GM19452 (cell line): ENCODE measurements around the gene CDH4.
"Not testable (repeated sequence)": the region's sequence is repeated elsewhere in the genome, so short reads cannot be mapped to it uniquely, and the experiment has no call there.

ENCODE experiments used
- ATAC-seq: cut with Tn5 transposase; IDR thresholded peaks from one replicate; pipeline ENCODE4 v1.9.1; 2021; ENCODE audit not compliant: unreplicated experiment

Gene CDH4

DNA sequence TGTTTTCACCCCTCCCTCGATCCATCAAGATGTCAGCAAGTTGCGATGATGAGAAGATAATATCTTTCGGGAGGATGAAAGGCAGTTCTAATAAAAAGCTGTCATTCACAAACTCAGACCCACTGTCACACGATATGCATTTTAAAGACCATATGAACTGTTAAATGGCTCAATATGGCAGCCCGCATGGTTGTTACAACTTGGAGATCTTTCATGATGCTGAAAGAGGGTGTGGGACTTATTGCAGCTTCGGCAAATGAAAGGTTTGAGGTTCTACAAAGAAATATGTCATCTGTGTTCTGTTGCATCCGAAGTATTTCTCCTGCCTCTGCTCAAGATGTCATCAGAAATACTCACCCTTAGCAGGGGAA is 128.5 kb downstream of the CDH4 start:
- ATAC-seq = no peak

DNA sequence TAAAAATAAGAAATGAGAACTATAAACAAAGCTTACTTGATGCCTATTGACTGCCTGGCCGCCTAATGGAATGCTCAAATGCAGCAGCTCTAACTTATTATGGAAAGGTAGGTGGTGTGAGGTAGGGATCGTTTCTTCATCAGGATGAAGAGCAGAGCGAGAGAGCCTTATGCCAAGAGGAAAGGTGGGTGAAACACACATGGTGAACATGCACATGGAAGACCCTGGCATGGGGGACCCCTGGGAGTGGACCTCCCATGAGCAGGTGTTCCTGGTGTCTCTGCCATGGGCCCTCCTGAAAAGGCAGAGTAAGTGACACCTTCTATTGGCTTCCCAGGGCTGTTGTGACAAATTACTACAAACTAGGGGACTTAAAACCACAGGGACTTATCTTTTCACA is 130.1 kb downstream of the CDH4 start:
- no peak for ATAC-seq

DNA sequence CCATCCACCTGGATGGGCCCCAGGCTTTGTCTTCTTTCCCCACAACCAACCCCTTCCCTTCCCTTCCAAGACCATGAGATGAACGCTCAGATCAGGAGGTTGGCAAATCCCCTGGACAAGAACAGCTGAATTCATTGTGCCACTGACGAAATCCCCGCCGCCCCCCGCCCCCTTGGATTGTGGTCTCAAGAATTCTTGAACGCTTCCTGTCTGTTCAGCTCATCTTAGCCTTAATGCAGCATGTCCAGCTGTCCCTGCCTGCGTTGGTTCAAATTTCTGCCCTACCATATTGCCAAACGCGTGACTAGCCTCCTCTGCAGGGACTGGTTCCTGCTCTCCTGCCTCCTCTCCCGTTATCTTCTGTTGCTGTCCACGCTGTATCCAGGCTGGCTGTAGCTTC is 133.2 kb downstream of the CDH4 start:
- ATAC-seq = no peak

DNA sequence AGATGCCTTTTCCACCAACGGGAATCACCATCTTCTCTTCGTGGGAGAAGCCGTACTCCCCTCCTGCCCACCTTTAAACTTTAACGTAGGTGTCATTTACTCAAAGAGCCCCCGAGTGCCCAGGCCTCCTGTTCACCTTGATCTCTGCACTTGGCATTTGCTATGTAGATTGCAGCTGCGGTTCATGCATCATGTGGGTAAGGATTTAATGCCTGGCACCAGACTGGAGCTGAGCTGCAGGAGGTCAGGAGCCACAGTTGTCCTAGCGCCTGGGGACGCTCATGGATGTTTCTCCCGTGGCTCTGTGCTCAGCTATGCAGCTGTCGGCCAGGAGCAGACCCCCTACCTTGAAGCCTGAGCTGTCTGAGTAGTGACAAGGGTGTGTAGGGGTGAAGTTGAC is 133.7 kb downstream of the CDH4 start:
- no peak for ATAC-seq

DNA sequence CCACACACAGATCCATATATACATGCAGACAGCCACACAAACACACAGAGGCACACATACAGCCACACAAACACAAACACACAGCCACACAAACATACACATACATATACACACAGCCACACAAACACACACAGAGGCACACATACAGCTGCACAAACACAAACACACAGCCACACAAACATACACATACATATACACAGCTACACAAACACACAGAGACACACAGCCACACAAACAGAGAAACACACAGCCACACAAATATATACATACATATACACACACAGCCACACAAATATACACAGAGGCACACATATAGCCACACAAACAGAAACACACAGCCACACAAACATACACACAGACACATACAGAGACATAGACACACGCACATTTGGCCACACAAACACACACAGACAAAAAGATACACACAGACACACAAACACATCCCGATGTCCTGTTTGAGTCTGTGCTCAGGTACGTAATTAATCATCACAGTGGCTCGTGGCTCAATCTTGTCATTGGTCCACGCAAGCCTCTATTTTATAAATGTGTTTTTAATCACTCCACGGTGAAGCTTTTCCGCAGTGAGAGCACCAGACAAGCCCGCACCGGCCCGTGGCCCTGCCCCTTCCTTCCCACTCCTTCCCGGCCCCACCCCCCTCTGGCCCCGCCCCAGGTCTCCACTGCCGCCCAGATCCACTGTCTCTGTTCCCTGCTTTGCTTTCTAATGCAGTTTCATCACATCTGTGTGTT is 135.3 kb downstream of the CDH4 start:
- no peak for ATAC-seq

DNA sequence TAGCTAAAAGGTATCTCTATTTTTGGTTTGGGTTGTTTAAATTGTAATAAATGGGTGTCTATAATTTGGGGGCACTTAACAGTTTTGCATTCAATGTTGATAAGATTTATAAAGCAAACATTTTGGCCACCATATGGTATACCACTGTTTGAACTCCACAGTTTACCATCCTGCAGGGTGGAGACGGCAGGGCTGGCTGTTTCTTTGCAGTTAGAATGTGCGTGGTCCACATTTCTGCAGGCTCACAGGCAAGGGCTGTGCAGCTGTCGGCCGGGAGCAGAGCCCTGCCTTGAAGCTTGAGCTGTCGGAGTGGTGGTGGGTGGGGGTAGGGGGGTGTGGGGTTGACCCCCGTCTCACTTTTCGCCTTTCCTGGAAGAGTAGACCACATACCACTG is 135.9 kb downstream of the CDH4 start:
- no peak for ATAC-seq

DNA sequence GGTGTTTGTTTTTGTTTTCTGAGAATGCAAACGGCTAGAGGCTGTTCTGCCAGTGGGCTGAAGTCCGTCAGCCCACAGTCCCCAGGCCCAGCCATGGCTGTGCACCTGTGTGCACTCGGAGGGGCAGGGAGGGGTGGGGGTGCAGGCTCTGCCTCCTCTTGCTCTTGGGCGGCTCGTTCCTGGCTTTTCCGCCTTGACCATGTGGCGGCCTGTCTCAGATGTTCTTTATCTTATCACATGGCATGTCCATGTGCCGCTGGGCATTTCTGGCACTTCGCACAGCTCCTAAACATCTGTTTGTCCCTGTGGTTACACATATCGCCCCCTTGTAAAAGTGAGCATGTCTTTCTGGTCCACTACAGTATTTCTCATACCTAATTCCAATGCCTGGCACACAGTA is 137.0 kb downstream of the CDH4 start:
- ATAC-seq = no peak

DNA sequence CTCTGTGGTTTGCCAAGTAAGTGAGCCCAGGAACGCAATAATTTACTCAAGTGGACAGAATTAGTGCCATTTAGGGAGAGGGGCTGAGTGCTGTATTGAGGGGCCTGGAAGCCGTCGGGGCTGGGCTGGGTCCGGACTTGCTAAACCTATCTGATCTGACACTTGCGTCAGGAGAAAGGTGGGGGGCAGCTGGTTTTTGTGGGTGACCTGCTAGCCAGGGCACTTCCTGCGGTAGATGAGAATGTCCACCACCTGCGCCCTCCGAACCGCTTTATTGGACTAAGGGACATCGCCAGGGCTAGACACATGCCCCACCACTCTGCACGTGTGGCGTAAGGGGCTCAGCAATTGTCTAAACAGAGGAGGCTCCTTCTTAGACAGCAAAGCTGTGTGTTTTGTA is 139.1 kb downstream of the CDH4 start:
- no peak for ATAC-seq

DNA sequence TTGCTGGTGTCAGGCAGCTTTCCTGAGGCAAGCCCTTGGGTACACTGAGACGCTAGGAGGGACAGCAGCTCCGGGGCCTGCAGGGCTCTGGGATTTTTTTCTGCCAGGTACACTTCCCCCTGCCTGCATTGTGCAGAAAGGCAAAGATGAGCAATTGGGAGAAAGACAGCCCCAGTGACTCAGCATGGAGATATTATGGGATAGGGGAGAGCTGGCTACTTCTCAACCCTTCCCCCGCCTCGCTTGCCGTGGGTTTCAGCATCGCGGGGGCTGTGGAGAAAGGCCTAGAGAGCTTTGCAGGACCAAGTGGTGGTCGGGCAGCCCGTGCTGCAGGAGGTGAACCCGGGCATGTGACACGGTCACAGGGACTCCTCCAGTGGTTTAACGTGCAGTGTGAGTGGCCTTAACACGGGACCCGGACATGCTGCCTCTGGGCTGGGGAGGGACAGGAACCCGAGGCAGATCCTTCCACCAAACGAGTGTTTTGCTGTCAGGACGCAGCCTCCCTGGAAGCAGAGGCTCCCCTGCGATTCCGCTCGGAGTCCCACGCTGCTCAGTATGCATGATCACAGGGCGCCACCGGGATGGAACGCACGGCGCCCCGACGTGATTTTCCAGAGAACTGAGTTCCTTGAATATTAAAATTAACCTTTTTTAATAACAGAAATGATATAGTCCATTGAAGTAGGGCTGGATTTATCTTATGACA is 139.9 kb downstream of the CDH4 start:
- no peak for ATAC-seq

DNA sequence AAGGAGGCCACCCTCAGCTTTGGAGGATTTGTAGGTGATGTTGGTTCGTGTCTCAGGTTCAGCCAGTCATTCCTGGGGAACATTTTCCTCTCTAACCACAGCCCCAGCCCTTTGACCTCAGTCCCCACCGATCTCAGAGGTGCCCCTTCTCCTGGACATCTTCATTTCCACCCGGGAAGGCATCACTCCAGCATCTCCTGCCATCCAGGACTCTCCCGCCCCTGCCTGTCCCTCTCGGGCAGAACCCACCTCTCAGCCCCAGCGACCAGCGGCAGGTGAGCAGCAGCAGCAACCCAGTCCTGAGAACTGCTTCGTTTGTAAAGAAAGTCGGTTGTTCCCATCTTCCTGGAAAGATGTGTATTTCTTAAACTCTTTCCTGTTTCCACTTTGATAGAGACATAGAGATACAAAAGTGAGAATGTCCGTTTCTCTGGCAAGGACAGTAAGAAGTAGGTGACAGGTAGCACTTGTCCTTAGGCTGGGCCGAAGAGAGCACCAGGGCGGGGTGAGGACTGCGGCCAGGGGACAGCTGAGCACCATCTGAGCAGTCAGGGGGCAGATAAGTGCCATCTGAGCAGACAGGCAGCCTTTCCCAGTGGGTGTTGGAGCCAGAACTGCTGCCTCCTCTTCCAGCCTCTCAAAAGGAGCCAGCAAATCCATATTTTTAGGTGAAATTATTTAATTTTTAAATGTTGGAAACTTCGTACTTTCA is 142.2 kb downstream of the CDH4 start:
- ATAC-seq = no peak

DNA sequence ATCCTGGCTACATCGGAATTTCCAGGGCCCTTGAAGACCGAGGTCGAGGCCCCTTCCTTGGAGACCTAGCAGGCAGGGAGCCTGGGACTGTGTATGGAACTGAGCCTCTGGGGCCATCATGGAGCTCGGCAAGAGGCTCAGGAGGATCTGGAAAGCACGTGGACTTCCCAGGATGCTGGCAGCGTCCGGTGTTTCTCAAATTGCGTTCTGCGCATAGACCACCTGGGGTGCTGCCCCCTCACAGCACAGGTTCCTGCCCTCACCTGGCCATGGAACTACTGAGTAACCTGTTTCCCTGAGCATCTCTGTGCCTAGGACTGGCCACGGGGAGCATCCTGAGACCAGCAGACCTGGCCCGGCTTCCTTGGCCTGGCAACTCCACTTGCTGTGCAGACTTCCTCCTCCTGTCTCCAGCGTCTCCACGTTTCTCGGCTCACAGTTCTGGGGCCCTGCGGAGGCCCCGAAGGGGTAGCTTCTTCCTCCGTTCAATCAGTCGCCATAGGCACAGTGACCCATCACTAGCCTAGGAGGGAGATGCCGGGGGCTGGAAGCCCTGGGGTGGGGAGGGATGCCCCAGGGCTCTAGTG is 144.3 kb downstream of the CDH4 start:
- no peak for ATAC-seq

DNA sequence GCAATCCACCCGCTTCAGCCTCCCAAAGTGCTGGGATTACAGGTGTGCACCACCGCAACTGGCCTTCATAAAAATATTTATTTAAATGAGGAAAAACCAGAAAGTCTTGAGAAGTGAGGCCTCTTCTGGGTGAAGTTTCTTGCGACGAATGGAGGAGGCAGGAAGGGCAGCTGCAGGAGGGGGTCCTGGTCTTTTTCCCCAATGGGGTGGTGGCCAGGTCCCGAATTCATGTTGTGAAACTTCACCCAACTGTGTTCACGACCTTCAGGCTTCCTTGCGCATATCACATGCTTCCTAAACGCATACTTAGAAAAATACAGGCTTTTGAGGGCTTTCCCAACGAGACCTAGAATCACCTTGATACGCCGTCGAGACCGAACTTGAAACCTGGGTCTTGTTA is 145.1 kb downstream of the CDH4 start:
- ATAC-seq = no peak

DNA sequence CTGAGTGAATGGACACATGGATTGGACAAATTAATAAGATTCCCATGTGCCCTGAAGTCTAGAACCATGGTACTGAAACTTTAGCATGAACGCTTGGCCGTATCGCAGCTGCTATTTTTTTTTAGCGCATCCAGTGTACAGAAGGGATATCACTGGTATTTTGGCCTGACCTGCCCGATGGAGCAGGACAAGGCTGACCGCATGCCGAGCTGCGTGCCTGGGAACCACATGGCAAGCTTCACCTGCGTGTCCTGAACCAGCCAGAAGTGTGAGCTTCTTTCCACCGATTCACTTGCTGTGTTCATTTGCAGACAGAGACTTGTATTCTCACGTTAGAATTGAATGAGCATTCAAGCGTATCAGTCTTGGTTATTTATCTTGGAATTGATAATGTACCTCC is 145.7 kb downstream of the CDH4 start:
- no peak for ATAC-seq

DNA sequence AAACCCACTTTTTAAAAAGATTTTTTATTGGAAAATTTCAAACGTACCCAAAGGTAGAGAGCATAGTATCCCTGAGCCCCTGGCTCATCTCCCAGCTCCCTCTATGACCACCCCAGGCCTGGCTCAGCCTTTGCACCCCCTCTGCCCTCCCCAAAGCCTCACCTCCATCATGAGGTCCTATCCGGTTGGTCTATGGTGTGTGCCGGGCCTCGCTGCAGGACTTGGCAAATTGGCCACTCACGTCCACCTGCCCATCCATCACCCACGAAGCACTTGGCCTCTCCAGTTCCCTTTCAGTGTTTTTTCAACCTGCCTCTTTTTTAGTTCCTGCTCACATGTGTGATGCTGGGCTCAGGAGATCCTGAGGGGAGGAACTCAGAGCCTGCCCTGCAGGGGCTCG is 147.4 kb downstream of the CDH4 start:
- ATAC-seq = no peak

DNA sequence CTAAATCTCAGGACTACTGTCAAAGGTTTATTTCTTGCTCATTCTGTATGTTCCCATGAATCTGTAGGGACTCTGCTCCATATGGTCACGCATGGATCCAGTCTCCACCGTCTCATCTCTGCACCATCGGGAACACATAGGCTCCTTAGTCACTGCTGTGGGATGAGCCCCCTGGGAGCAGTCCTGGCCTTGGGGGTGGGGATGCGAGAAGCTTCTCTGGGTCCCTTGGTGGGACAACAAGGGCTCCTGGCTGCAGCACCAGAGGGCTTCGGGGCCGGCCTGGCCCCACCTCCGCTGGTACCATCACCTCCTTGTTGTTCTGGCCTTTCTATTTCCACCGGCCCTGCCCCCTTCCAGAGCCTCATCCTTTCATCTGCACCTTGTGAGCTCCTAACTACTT is 148.4 kb downstream of the CDH4 start:
- ATAC-seq = no peak

DNA sequence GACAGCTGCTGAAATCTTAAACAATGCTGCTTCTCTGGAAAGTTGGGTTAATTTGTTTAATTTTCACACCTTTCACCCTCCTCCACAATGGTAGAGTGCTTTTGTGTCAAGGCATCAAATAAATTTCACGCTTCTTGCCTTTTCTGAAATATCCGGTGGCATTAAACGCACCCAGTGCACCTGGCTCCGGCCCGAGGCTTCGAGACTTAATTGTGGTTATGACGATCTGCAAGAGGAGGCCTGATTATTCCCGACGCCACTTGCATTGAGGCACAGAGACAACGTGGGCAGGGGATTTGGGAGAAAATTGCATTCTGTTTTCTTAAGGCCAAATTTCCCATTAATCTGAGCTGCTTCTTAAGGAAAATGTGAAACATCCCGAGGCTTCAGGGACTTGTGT is 152.2 kb downstream of the CDH4 start:
- ATAC-seq = no peak

DNA sequence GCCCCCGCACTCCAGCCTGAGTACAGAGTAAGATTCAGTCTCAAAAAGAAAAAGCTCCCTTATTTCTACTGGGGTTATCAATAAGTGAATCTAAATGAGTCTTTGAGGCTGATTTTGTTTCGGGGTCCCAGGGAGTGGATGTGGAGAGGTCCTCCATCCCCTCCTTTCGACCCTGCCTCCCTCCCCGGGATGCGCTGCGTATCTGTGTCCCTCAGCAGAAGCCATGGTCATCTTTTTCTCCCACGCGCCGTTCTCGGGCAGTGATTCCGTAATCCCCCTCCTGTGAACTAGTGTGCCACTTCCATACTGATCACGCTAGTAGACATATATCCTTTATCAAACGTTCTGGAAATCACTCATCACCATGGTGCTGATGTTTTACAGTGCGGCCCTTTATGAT is 152.9 kb downstream of the CDH4 start:
- ATAC-seq = no peak

DNA sequence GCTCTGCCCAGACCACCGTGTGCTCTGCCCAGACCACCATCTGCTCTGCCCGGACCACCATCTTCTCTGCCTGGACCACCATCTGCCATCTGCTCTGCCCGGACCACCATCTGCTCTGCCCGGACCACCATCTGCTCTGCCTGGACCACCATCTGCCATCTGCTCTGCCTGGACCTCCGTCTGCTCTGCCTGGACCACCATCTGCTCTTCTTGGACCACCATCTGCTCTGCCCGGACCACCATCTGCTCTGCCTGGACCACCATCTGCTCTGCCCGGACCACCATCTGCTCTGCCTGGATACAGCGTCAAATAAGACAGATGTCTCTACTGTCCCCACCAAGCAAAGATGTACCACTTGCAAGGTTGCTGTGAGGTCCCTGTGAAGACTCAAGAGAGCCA is 154.7 kb downstream of the CDH4 start:
- not testable (repeated sequence) for ATAC-seq

DNA sequence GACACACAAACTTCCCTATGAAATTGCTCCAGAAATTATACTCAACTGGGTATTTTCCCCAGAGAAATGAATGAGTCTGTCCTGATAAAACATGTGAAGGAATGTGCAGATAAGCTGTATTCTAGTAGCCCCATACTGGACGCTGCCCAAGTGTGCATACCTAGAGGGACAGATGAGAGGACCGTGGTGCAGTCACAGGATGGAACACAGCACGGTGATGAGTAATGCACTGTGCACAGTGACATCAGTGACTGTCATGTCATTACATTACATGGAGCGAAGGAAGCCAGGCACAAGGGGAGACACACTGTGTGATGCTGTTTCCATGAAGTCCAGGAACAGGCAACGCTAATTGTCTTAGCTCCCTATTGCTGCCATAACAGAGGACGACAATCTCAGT is 155.5 kb downstream of the CDH4 start:
- ATAC-seq = no peak

DNA sequence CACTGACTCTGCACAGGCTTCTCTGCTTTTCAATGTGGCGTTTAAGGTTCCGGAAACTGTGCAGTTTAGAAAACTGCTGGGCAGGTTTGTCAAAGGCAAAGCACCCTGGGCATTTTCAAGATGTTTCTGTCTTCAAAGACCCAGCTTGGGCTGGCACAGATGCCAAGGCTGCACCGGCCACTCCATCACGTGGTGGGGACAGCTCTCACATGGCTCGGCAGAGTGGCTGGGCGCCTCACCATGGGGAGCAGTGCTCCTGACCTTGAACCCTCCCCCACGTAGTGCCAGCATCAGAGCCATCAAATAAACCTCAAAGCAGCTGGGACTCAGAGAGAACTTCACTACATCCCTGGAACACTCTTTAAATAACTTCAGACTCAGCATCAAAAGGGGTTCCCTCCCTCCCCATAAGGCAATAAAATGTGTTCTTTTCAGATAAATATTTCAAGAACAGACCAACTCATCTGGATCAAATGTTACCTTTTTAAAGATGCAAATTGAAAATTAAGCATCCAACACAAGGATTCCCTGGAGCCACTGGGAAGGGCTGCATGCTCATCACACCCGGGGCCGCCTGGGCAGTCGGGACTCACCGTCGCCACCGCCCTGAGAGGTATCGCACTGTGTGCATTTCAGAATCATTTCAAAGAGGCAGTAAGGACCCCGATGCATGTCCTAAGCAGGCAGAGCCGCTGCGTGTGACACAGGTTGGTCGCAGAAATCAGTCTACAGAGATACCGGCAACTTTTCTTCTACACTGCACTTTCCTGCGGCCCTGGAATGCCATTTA is 157.1 kb downstream of the CDH4 start:
- ATAC-seq = no peak

DNA sequence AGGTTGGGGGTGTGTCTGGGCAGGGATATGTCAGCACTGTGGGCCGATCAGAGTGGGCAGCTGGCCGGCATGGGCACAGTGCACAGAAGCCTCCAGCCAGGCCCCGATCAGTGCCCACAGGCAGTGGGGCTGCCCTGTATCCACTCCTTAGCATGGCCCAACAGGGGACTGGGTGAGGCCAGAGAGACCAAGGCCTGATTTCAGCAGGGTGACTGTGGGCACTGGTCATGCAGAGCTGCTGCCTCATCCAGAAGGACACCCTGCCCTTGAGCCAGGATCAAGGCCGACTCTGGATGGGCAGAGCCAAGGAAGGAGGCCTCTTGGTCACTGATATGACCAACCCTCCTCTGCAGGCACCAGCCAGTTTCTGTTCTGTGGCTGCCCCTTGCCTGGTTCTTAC is 159.7 kb downstream of the CDH4 start:
- no peak for ATAC-seq
